GM18520 (cell line): Measurements from ENCODE around the gene ZYG11A.

ENCODE experiments used
- ATAC-seq: cut with Tn5 transposase; IDR thresholded peaks from one replicate; pipeline ENCODE4 v1.9.1; 2021; ENCODE audit not compliant: unreplicated experiment

Gene ZYG11A

GRCh38 chr1:52917156-52917555, 74.6 kb downstream of the ZYG11A start:
- ATAC-seq: no peak

DNA sequence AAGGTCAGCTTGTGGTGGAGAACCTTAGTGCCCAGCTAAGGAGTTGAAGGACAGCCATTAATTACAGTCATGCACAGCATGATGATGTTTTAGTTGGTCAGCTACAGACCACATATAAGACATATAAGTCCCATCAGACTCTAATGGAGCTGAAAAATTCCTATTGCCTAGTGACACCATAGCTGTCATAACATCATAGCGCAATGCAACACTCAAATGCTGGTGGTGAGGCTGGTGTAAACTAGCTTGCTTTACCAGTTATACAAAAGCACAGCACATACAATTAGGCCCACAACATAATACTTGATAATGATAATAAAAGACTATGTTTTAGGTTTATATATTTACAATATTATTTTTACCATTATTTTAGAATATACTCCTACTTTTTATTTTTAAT, 75.0 kb downstream of the ZYG11A start:
- ATAC-seq: no peak

GRCh38 chr1:52918201-52918600, 75.6 kb downstream of the ZYG11A start:
- no peak for ATAC-seq

DNA sequence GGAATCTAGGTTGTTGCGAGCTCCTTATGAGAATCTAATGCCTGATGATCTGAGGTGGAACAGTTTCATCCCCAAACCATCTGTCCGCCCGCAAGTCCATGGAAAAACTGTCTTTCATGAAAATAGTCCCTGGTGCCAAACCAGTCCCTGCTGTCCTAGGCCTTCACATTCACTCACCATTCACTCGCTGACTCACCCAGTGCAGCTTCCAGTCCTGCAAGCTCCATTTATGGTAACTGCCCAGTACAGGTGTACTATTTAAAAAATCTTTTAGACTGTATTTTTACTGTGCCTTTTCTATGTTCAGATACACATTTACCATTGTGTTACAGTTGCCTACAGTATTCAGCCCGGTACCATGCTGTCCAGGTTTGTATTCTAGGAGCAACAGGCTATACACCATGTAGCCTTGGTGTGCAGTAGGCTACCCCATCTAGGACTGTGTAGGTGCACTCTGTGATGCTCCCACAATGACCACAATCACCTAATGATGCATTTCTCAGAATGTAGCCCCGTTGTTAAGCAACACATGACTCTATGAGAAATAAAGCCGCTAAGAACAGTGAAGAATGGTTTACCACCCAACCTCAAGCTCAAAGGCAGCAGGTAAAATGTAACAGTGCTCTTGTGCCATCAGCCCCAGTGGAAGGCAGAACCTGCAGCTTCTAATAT, 76.6 kb downstream of the ZYG11A start:
- no peak for ATAC-seq

DNA sequence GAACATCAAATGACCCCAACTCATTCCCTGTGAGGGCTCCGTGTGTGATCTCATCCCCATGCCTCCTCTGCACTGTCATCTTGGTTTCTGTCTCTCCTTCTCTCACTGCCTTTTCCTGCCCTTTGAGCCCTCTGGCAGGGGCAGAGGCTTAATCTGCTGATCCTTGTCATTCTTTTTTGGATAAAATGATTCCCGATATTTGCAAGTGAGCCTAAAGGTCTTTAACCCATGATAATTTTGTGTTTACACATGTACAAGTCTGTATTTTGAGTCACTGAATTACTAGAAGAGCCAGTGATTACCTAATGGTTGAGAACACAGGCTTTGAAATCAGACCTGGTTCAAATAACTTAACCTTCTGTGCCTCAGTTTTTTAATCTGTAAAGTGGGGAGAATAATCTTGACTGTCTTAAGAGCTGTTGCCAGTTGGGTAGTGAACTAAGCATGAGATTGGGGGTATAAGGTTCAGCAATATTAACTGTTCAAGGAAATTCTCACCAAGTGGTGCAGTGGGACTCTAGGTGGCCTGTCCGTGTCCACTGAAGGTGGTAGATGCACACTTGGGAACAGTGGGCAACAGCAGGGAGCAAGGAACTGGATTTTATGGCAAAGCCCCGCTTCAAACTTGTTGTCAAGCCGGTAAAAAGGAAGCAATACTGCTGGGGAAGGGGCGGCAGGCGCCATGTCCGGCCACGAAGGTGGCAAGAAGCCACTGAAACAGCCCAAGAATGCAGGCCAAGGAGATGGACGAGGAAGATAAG, 77.3 kb downstream of the ZYG11A start:
- no peak for ATAC-seq

DNA sequence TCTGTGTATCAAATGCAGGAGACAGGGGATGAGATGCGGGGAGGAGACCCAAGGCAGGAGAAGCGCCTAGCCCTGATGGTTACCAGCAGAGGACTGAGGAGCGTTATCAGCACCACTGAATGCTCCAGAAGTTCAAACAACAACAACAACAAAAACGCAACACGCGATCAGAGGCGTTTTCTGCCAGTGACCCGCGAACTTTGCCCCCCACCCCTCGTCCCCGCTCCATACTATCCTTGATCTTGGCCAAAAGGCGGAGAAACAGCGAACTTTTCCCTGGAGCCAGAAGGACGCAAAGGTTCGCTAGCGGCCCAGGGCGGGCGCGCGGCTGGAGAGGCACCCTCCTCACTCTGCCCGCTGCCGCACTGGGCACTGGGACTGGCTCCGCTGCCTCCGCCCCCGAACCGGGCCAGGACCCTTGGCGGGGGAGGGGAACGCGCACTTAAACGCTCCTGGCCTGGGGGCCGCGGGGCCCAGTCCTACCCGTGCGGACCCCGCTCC, 78.3 kb downstream of the ZYG11A start:
- no peak for ATAC-seq

- no peak for ATAC-seq
Observed at GRCh38 chr1:52925571-52926005, 83.0 kb downstream of the ZYG11A start.

DNA sequence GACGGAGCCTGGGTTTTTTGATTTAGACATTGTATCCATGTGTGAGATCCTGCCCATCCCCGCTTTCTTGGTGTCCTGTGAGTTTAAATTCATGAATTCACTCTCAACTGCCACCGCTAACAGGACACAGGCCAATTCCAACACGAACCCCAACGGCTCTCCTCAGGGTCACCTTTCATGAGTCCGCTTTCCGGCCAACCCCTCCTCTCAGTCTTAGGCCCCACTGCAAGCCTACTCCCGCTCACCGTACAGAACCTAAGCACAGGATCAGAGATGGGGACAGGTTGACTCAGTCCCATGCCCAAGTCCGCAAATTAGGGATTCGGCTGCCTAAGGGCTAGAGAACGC, 84.3 kb downstream of the ZYG11A start:
- no peak for ATAC-seq

DNA sequence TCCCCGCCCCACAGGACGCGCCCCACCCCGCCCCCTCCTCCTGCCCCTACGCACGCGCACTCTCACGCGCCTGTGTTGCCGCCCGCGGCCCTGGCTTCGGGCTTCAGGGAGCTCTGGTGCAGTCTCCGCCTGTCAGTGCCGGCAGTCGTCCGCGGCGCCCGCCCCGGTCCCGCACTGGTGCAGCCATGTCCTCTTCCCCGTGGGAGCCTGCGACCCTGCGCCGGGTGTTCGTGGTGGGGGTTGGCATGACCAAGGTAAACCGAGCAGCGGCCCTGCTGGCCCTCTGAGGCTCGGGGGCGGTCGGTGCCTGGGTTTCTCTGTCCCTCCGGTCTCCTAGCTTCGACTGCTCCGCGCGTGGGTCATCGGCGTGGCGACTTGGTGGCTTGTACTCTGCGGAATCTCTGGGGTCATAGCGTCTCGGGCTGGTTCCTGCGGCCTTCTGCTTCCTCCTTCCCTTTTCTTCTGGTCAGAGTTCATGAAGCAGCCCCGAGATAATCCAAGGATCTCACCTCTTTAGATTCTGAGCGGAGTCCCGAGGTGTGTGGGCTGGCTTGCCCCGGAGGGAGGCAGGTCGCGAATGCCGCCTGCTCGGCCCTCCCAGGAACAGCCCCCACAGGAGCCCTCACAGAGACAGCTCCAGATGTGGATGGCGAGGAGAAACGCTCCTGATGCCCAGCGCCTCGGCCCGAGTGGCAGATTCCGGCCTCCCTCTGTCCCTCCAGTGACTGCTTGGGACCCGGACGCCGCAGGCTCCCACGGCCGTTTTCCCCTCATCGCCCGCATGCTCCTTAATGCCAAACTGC, 84.9 kb downstream of the ZYG11A start, which contains the start of gene SCP2:
TSS of gene SCP2 (plus strand) at position 65 of the 803 bp plus-strand sequence. CDS start at position 186, 121 bp downstream.
- no peak for ATAC-seq

GRCh38 chr1:52928015-52928404, 85.5 kb downstream of the ZYG11A start:
- ATAC-seq: no peak

DNA sequence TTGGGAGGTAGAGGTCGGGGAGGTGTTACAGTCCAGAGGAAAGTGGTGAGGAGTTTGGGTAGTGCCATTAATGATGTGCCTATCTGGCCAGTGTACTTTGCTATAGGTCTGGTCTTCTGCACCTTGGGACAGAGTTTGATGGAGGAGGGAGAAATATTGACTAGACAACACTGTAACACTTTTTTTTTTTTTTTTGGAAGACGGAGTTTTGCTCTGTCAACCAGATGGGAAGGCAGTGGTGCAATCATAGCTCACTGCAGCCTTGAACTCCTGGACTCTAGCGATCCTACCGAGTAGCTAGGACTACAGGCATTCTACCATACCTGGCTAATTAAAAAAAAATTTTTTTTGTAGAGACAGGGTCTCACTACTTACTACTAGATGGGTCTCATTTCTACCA, 86.5 kb downstream of the ZYG11A start:
- no peak for ATAC-seq

DNA sequence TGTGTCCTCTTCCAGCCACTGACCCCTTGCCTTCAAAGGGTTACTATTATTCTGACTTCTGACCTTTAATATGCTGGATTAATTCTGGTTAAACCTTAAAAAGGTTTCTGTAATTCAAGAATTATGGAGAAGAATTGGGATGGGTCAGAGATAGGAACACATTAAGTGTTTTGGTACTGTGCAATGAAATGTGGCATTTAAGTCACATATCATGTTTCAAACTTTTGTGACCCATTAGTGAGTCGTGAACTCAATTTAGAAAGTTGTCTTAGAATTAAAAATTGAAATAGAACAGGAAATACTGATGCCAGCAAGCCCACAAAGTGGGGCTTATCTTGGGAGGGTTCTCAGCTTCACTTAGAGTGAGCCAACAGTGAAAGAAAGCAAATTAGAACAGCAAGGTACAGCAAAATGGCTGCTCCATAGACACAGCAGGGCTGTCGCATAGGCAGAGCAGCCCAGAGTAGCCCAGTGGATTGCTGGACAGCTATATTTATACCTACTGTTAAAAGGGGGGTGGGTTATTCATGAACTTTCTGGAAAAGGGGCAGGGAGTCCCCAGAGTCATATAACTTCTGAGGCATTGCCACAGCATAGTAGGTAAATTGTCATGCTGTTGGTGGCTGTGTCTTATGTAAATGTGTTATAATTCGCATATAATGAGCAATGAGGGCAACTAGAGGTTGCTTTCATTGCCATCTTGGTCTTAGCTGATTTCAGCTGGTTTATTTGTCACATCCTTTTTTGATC, 95.0 kb downstream of the ZYG11A start:
- ATAC-seq: no peak

- no peak for ATAC-seq
Observed at GRCh38 chr1:52938183-52938451, 95.6 kb downstream of the ZYG11A start.

DNA sequence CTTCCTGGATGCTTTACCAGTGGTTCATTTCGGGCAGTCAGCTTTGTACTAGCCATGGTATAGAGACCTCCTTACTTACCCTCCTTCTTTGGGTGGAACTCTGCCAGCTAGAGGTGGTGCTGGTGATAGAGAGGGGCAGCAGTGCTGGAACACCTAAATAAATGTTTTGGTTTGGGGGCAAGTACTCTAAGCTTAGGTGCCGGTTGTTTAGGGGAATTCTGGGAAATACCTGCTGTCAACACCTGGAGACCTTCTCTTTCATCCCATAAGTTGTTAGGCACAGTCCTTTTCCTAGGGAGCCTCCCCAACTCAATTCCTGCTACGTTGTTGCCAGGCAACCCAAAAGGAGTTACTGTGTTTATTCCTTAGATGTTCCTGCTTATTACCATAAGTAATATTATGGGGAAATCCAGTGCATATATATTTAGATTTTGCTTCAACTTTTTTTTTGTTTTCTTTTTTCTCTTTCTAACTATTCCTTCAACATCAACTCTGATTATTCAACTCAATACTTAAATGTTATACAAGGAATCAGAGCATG, 101.4 kb downstream of the ZYG11A start:
- no peak for ATAC-seq

DNA sequence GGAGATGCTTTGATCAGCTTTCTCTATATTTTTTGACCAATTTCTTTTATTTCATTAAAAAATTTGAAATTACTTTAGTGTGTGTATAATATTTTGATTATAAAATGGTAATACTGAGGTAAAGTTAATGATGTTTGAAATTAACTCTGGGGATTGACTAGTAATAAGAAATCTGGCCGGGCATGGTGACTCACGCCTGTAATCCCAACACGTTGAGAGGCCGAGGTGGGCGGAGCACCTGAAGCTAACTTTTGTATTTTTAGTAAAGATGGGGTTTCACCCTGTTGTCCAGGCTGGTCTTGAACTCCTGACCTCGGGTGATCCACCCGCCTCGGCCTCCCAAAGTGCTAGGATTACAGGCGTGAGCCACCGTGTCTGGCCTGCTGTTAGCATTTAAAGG, 102.0 kb downstream of the ZYG11A start:
- no peak for ATAC-seq
